Ovary (tissue), 9 donors: ENCODE results near the gene SERP2. TPM values are rescaled to one million over a fixed set of nuclear protein-coding genes. Genes with fewer than 3 reads are reported as not detected.

ENCODE experiments used
- DNase-seq, 5 donors: peaks; one replicate each; pipeline ENCODE4 v3.0.0-alpha.2; 2019 to 2020
- H3K27ac ChIP-seq, 2 donors: fragments of 200-600 bp; one replicate each; pipeline versions ENCODE4 v1.5.1 to v1.8.0; 2019 to 2022
- H3K27me3 ChIP-seq: fragments of 200-600 bp; one replicate; pipeline ENCODE4 v1.8.0; 2022
- H3K36me3 ChIP-seq: fragments of 200-600 bp; sonication (generic); one replicate; pipeline ENCODE4 v1.5.1; 2019
- H3K4me1 ChIP-seq: one replicate; pipeline ENCODE4 v1.8.1; 2013; ENCODE audit warnings: mild to moderate bottlenecking, moderate library complexity; ENCODE audit not compliant: insufficient read depth
- H3K4me3 ChIP-seq: fragments of 200-600 bp; sonication (generic); one replicate; pipeline ENCODE4 v1.5.1; 2017
- H3K9me3 ChIP-seq, 2 donors: fragments of 200-600 bp in 1 of 2; sonication (generic) in 1 of 2; one replicate each; pipeline versions ENCODE4 v1.5.1 to v1.8.1; 2013 to 2019; ENCODE audit warnings: mild to moderate bottlenecking in 1 of 2, moderate library complexity in 1 of 2
- EP300 ChIP-seq: sonication (generic); formaldehyde crosslinking; IDR thresholded peaks from one replicate; pipeline ENCODE4 v1.6.1; 2017; ENCODE audit warnings: antibody characterized with exemption
- POLR2A ChIP-seq: fragments of 450-650 bp; IDR thresholded peaks from one replicate; pipeline ENCODE4 v1.6.1; 2017; ENCODE audit warnings: antibody characterized with exemption, mild to moderate bottlenecking, moderate library complexity
- WGBS, 3 donors: extraction: QIAGEN DNeasy Blood & Tissue Kit in 1 of 3; methylation state at CpG; one replicate each; pipeline versions ENCODE4 v1.1.5 to v1.1.7; 2013 to 2017; 5-methylcytosine and 5-hydroxymethylcytosine counted together
- intact Hi-C, 4 donors: fragments of 100-400 bp; cut with DNase I; formaldehyde crosslinking; loops; one replicate each; pipeline versions ENCODE4 v1.11.0 to v1.15.1; 2022 to 2023
- polyA plus RNA-seq, 2 donors: library from polyadenylated mRNA; stranded (reverse); fragments of 200-250 nt in 1 of 2; fragments of 350-450 nt in 1 of 2; fragmentation: Illumina TruSeq in 1 of 2; extraction: RNeasy Lipid Tissue Mini Kit (QIAGEN cat#74804) in 1 of 2; gene quantifications; one replicate each; pipeline ENCODE4 v1.2.3, GENCODE V29; 2013 to 2014
- total RNA-seq, 7 donors: library from RNA; depleted of rRNA in 2 of 7; stranded (reverse); fragments of >200 nt in 2 of 7; fragmentation: NEBNext Ultra II Directional in 3 of 7; extraction: Animal tissue kit (Norgen Biotek cat#: 25700) in 3 of 7; gene quantifications; one replicate each; pipeline versions ENCODE4 v1.1.0 to v1.2.4, GENCODE V29; 2016 to 2023
- TF ChIP-seq, protein P1 (sequence below), 3 donors: fragments of 450-650 bp in 2 of 3; fragments of 200-600 bp in 1 of 3; IDR thresholded peaks; one replicate each; pipeline versions ENCODE4 v1.5.1 to v1.8.0; 2016 to 2022; ENCODE audit warnings: antibody characterized with exemption in 3 of 3, mild to moderate bottlenecking in 1 of 3
- donor health status: DM: no; HTN: no; CAD: no; lungs with moderate emphysema.
- donor health status: DM: no; HTN: no; CAD: no.
- donor health status: Bipolar disorder and iron deficiency.
- donor health status: DM: yes; HTN: yes; CAD: no.
- donor health status: DM: no; HTN: no; CAD: no.
- donor health status: DM: yes; HTN: yes; CAD: no.

SERP2 gene
- total and polyA plus RNA-seq, 9 donors = 8.3 to 14.9 (median 10.8) TPM

DNA sequence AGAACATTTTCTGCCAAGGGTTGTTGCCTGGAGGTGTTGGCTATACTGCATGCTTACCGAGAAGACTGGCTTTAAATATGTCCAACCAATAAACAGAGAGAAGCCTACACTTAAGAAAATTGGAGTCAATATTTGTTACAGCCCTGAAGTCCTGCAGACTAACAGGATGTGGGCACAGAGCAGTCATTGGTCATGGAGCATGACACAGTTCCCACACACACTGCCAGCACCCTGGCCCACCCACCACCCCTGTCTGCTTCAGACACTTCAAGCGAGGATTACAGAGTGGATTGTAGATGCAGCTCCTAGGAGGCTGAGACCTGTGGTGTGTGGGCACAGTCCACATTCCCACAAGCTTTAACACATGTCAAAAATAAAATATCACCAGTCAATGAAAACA, 21.0 kb upstream of the SERP2 start:
- no peak overlapping the region for H3K27ac ChIP-seq
- intact Hi-C loops = no loop called here
- no peaks in the 10 kb centered on the region for H3K9me3 ChIP-seq
- 84 to 100% (median 91%) methylated on average over 2 of the region's 2 CpGs for WGBS, 3 donors
- H3K4me1 ChIP-seq = no peaks in the 10 kb centered on the region
- H3K4me3 ChIP-seq = no peak overlapping the region
- DNase-seq = no peak
- TF ChIP-seq POLR2A = no peak
- TF ChIP-seq EP300 = no peak
- TF ChIP-seq, protein P1, sequence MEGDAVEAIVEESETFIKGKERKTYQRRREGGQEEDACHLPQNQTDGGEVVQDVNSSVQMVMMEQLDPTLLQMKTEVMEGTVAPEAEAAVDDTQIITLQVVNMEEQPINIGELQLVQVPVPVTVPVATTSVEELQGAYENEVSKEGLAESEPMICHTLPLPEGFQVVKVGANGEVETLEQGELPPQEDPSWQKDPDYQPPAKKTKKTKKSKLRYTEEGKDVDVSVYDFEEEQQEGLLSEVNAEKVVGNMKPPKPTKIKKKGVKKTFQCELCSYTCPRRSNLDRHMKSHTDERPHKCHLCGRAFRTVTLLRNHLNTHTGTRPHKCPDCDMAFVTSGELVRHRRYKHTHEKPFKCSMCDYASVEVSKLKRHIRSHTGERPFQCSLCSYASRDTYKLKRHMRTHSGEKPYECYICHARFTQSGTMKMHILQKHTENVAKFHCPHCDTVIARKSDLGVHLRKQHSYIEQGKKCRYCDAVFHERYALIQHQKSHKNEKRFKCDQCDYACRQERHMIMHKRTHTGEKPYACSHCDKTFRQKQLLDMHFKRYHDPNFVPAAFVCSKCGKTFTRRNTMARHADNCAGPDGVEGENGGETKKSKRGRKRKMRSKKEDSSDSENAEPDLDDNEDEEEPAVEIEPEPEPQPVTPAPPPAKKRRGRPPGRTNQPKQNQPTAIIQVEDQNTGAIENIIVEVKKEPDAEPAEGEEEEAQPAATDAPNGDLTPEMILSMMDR (IDR thresholded peaks at IDR 0.05) = no peak
- no peaks in the 10 kb centered on the region for H3K27me3 ChIP-seq
- H3K36me3 ChIP-seq = no peaks in the 10 kb centered on the region

- no peaks in the 10 kb centered on the region for H3K36me3 ChIP-seq
- H3K27ac ChIP-seq = no peak overlapping the region
- H3K27me3 ChIP-seq = no peaks in the 10 kb centered on the region
- 43 to 57% (median 54%) methylated on average over 1 of the region's 1 CpG for WGBS, 3 donors
- no peak overlapping the region for H3K4me3 ChIP-seq
- no peaks in the 10 kb centered on the region for H3K9me3 ChIP-seq
- DNase-seq = no peak
- no peak for TF ChIP-seq POLR2A
- TF ChIP-seq, protein P1 (IDR thresholded peaks at IDR 0.05) = no peak
- no peak for TF ChIP-seq EP300
- intact Hi-C loops = no loop called here
- H3K4me1 ChIP-seq = no peaks in the 10 kb centered on the region
These were observed 19.3 kb upstream of the SERP2 start for GRCh38 chr13:44354331-44354730.

GRCh38 chr13:44354884-44355283, 18.7 kb upstream of the SERP2 start:
- no peaks in the 10 kb centered on the region for H3K4me1 ChIP-seq
- no peak overlapping the region for H3K27ac ChIP-seq
- H3K9me3 ChIP-seq = no peaks in the 10 kb centered on the region
- H3K27me3 ChIP-seq = no peaks in the 10 kb centered on the region
- no peak for DNase-seq
- intact Hi-C loops = no loop called here
- TF ChIP-seq, protein P1 (IDR thresholded peaks at IDR 0.05) = no peak
- TF ChIP-seq POLR2A (no peak), EP300 (no peak)
- no peak overlapping the region for H3K4me3 ChIP-seq
- no peaks in the 10 kb centered on the region for H3K36me3 ChIP-seq
- WGBS, 3 donors = 48 to 57% (median 54%) methylated on average over 3 of the region's 3 CpGs

GRCh38 chr13:44355621-44356020, 18.0 kb upstream of the SERP2 start:
- Histone ChIP-seq H3K9me3 (no peaks in the 10 kb centered on the region), H3K27ac (no peak overlapping the region), H3K27me3 (no peaks in the 10 kb centered on the region), H3K4me3 (no peak overlapping the region), H3K4me1 (no peaks in the 10 kb centered on the region), H3K36me3 (no peaks in the 10 kb centered on the region)
- TF ChIP-seq, protein P1 (IDR thresholded peaks at IDR 0.05) = no peak
- TF ChIP-seq EP300 = no peak
- TF ChIP-seq POLR2A = no peak
- no peak for DNase-seq
- intact Hi-C loops = no loop called here
- WGBS, 3 donors = 73 to 84% (median 78%) methylated on average over 3 of the region's 3 CpGs

GRCh38 chr13:44359983-44360375, 13.6 kb upstream of the SERP2 start:
- no peaks in the 10 kb centered on the region for H3K36me3 ChIP-seq
- no peaks in the 10 kb centered on the region for H3K27me3 ChIP-seq
- no peak for TF ChIP-seq EP300
- TF ChIP-seq POLR2A = no peak
- TF ChIP-seq, protein P1 (IDR thresholded peaks at IDR 0.05) = no peak
- intact Hi-C loops = no loop called here
- WGBS, 3 donors = 67 to 85% (median 81%) methylated on average over 1 of the region's 1 CpG
- H3K9me3 ChIP-seq = no peaks in the 10 kb centered on the region
- H3K4me3 ChIP-seq = no peak overlapping the region
- DNase-seq = no peak
- no peaks in the 10 kb centered on the region for H3K4me1 ChIP-seq
- H3K27ac ChIP-seq = no peak overlapping the region
